Right renal pelvis (tissue), 4 donors: ENCODE results near the gene SLFN11. TPM values are rescaled to one million over a fixed set of nuclear protein-coding genes. Genes with fewer than 3 reads are reported as not detected.
A peak's percentile ranks its signal among the peaks of the same experiment; 100 is the strongest.
"Not testable (repeated sequence)": the region's sequence is repeated elsewhere in the genome, so short reads cannot be mapped to it uniquely, and the experiment has no call there.

ENCODE experiments used
- DNase-seq, 4 donors: peaks; one replicate each; pipeline ENCODE4 v3.0.0-alpha.2; 2013; ENCODE audit warnings: low read depth in 4 of 4, low spot score in 3 of 4, missing footprints in 1 of 4
- polyA plus RNA-seq, 4 donors: library from polyadenylated mRNA; unstranded; fragments of 120-200 nt; gene quantifications; one replicate each; pipeline ENCODE4 v1.2.1, GENCODE V29; 2013; ENCODE audit not compliant: insufficient read length in 4 of 4

Gene SLFN11
- polyA plus RNA-seq, 4 donors, result 10.7 to 15.0 (median 13.0) TPM

DNA sequence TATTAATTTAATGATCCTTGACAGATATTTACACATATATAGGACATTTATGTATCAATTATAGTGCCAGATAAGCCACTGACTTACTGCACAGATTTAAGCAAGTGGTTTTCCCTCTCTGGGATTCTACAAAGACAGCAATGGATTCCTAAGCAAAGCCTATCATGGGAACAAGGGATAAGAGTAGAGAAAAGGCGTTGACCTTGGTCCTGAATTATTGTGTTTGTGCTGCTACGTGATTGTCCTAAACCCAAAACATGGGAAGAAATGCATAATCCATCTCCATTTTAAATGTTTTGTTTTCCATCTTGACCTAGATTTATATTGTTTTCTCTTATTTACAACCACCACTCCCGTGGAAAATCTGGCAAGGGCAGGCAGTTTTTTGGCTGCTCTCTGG, 14.0 kb downstream of the SLFN11 start:
- DNase-seq, result no peak

DNA sequence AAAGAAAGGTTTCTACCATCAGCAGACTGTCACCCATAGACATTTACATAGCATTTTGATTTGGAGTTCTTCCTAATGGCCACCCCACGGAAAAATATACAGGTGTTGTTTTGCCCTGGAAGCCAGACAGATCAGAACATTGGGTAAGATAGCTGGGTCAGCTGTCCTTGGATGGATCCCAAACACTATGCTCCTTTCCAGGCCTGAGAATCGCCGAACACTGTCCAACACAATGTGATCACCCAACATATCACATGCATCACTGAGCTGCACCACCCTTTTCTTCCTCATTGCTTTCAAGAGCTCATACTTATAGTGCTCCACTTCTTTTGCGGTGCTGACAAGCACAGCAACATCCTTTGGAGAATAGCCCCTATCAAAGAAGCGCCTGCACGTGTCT, 21.1 kb downstream of the SLFN11 start:
- no peak for DNase-seq

- DNase-seq, result no peak
Observed at GRCh38 chr17:35350493-35350892, 22.9 kb downstream of the SLFN11 start.

GRCh38 chr17:35345926-35346771, 27.3 kb downstream of the SLFN11 start:
- DNase-seq, result peak in 2 of 4 donors; percentile 8 to 15

- no peak for DNase-seq
Observed at GRCh38 chr17:35345445-35345925, 27.9 kb downstream of the SLFN11 start.

DNA sequence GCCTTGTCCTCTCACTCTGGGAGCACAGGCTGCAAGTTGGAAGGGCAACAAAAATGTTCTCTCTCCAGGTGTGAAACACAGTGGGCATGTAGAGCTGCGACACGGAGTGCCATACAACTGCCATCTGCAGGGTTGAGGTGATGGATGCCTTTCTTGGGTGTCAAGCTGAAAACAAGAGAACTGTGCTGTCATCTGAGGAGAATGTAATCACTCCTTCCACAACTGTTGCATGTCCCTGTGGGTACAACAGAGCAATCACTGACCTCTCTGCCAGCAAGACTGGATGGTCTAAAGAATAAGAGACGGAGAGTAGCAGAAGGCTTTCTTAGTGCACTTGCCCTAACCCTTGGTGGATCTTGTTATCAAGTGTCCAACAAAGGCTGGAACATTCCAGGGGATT, 29.2 kb downstream of the SLFN11 start:
- no peak for DNase-seq

- DNase-seq, result no peak
Observed at GRCh38 chr17:35342276-35342675, 31.1 kb downstream of the SLFN11 start.

GRCh38 chr17:35341411-35341992, 31.9 kb downstream of the SLFN11 start:
- DNase-seq, result no peak

- DNase-seq, result no peak
Observed at GRCh38 chr17:35338230-35338629, 35.2 kb downstream of the SLFN11 start.

- DNase-seq, result no peak
Observed at GRCh38 chr17:35337364-35337763, 36.1 kb downstream of the SLFN11 start.

- not testable (repeated sequence) for DNase-seq
Observed at GRCh38 chr17:35333578-35333977, 39.8 kb downstream of the SLFN11 start.

DNA sequence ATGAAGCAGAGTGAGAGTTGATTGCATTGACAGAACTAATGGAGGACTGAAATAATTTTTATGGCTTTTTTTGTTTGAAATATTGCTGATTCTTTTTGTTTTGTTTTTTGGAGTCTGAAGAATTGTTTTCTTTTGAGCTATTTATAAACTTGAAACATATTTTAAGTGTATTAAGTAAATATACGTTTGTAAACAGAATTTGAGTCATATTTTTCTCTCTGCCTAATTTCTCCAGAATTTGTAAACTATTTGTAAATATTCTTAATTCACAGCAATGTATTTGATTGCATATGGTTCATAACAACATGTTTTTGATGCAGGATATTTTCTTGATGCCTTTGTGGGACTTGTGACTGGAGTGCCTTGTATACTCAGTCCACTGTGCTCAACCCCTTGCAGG, 50.7 kb downstream of the SLFN11 start:
- DNase-seq, result no peak

DNA sequence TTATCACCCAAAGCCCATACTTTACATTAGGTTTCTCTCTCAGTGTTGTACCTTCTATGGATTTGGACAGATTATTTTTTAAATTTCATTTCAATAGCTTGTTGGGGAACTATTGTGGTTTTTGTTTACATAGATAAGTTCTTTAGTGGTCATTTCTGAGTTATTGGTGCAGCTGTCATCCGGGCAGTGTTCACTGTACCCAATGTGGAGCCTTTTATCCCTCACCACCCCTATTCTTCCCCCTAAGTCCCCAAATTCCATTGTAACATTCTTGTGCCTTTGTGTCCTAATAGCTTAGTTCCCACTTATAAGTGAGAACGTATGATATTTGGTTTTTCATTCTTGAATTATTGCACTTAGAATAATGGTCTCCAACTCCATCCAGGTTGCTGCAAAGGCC, 57.5 kb downstream of the SLFN11 start:
- no peak for DNase-seq

- DNase-seq, result no peak
Observed at GRCh38 chr17:35315283-35315682, 58.1 kb downstream of the SLFN11 start.

GRCh38 chr17:35314415-35315216, 58.8 kb downstream of the SLFN11 start:
- no peak for DNase-seq

DNA sequence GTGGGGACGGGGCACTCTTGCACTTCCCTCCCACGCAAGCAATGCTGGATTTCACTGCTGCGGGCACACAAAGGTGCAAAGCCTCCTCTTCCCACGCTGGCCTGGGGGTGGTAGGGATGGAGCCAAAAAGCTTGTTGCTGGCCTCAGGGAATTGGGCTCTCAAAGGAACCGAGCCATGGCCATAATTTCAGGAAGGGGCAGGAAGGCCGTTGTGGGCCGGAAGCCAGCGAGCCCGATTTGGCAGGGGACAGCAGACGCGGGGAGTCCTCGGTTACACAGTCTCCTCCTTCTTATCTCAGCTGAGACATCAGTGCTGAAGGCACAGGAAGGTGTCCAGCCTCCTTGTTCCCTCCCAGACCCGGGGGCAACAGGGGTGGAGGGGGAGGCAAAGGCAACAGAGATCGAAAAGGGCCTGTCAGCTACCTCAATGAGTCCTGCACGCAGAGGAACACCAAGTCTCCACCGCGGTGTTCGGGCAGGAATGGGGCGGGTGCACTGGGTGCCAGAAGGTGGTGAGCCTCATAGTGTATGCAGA, 59.5 kb downstream of the SLFN11 start:
- DNase-seq, result no peak

DNA sequence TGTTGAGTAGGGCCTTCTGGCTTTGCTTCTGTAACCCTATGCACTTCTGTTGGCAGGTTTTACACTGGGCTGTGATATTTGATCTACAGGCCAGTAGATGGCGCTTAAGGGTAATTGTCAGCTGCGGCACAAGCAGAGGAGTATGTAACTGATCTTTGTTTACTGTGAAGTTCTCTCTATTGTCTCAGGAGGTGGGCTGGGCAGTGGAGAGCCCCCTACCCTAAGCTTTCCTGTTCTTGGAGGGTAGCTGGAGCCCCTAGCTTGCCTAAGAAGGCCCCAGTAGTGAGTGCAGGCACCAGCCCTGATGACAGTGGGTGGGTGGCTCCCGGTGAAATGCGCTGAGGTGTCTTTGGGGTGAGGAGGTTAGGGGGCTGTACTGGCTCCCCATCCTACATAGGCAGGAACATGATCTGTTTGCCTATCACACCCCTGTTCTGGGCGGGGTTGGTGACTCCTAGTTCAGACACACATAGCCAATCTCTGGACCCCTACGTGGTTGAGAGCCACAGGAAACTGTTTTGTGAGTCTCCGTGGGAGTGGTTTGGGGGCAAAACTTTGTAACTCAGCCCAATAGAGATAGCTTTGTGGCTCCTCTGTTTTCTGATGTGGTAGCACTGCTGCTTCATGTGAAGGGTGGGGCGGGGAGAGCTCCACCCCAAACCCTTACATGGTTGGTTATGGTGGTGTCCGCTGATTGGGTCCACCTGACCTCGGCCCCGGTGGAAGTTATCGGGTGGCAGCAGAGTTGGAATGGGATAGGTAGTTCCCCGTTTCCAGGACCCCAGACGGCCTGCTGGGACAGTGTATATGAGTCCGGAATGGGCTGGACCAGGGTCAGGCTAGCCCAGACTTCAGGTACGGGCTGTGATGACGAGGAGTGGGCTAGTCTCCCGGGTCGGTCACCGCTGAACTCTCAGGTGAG, 60.4 kb downstream of the SLFN11 start:
- DNase-seq, result peak; percentile 55 to 57 (median 56)

GRCh38 chr17:35312346-35312745, 61.1 kb downstream of the SLFN11 start:
- DNase-seq, result no peak

DNA sequence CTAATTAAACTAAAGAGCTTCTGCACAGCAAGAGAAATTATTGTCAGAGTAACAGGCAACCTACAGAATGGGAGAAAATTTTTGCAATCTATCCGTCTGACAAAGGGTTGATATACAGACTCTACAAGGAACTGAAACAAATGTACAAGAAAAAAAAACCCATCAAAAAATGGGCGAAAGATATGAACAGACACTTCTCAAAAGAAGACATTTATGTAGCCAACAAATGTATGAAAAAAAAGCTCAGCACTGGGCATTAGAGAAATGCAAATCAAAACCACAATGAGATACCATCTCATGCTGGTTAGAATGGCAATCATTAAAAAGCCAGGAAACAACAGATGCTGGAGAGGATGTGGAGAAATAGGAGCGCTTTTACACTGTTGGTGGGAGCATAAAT, 64.1 kb downstream of the SLFN11 start:
- not testable (repeated sequence) for DNase-seq
